GM12878 (cell line): ENCODE data around the gene TMEM52. TPM values are rescaled to one million over a fixed set of nuclear protein-coding genes. Genes with fewer than 3 reads are reported as not detected.

Source experiments
- BCL11A ChIP-seq: IDR thresholded peaks from 2 replicates; pipeline ENCODE4 v1.6.1; 2011; ENCODE audit warnings: low read depth, low read length
- BMI1 ChIP-seq: fragments of 450-650 bp; IDR thresholded peaks from 2 replicates; pipeline ENCODE4 v1.6.1; 2016; ENCODE audit warnings: mild to moderate bottlenecking, moderate library complexity, borderline replicate concordance
- CBX5 ChIP-seq: sonication (generic); IDR thresholded peaks from 2 replicates; pipeline ENCODE4 v1.6.1; 2016; ENCODE audit warnings: low read depth, moderate library complexity, mild to moderate bottlenecking, inconsistent platforms
- CREB1 ChIP-seq: IDR thresholded peaks from 2 replicates; pipeline ENCODE4 v1.6.1; 2012; ENCODE audit warnings: low read depth, mild to moderate bottlenecking, inconsistent platforms
- DPF2 ChIP-seq: fragments of 450-650 bp; IDR thresholded peaks from 2 replicates; pipeline ENCODE4 v1.6.1; 2017; ENCODE audit warnings: mild to moderate bottlenecking
- ESRRA ChIP-seq: IDR thresholded peaks from 2 replicates; pipeline ENCODE4 v1.6.1; 2012; ENCODE audit warnings: mild to moderate bottlenecking, low read length, improper control_type of control experiment
- EZH2 ChIP-seq: IDR thresholded peaks from 2 replicates; pipeline ENCODE4 v1.6.1; 2012; ENCODE audit warnings: low read depth, mild to moderate bottlenecking, control low read depth, inconsistent platforms, low read length, borderline replicate concordance; ENCODE audit not compliant: control insufficient read depth
- FOS ChIP-seq: IDR thresholded peaks from 3 replicates; pipeline ENCODE4 v1.6.1; 2011; ENCODE audit warnings: borderline replicate concordance; ENCODE audit not compliant: insufficient read length; ENCODE audit errors: extremely low read depth
- JUNB ChIP-seq: IDR thresholded peaks from 2 replicates; pipeline ENCODE4 v1.6.1; 2016; ENCODE audit warnings: antibody characterized with exemption, mild to moderate bottlenecking
- MEF2A ChIP-seq: IDR thresholded peaks from 2 replicates; pipeline ENCODE4 v1.6.1; 2011; ENCODE audit warnings: low read depth, mild to moderate bottlenecking, low read length, moderate library complexity; ENCODE audit not compliant: insufficient read depth
- MEF2B ChIP-seq: fragments of 450-650 bp; IDR thresholded peaks from 2 replicates; pipeline ENCODE4 v1.6.1; 2018; ENCODE audit warnings: mild to moderate bottlenecking, moderate library complexity; ENCODE audit not compliant: partially characterized antibody, poor library complexity, severe bottlenecking
- NFXL1 ChIP-seq: fragments of 450-650 bp; IDR thresholded peaks from 2 replicates; pipeline ENCODE4 v1.6.1; 2017; ENCODE audit warnings: antibody characterized with exemption, mild to moderate bottlenecking, borderline replicate concordance
- NR2F1 ChIP-seq: fragments of 450-650 bp; conservative IDR thresholded peaks from 2 replicates; pipeline ENCODE4 v1.6.1; 2017; ENCODE audit warnings: mild to moderate bottlenecking
- RBBP5 ChIP-seq: fragments of 200-600 bp; sonication (generic); conservative IDR thresholded peaks from 2 replicates; pipeline ENCODE4 v1.6.1; 2016
- RFX5 ChIP-seq: IDR thresholded peaks from 2 replicates; pipeline ENCODE4 v1.6.1; 2011; ENCODE audit warnings: low read depth, low read length, improper control_type of control experiment
- RUNX3 ChIP-seq: IDR thresholded peaks from 2 replicates; pipeline ENCODE4 v1.6.1; 2012; ENCODE audit warnings: low read length, inconsistent platforms
- SIX5 ChIP-seq: IDR thresholded peaks from 2 replicates; pipeline ENCODE4 v1.6.1; 2011; ENCODE audit warnings: mild to moderate bottlenecking, low read depth, low read length, moderate library complexity; ENCODE audit not compliant: severe bottlenecking
- SMAD5 ChIP-seq: IDR thresholded peaks from 2 replicates; pipeline ENCODE4 v1.6.1; 2016; ENCODE audit warnings: antibody characterized with exemption, low read depth
- SREBF1 ChIP-seq: IDR thresholded peaks from 2 replicates; pipeline ENCODE4 v1.6.1; 2012; ENCODE audit warnings: mild to moderate bottlenecking, low read length
- SREBF2 ChIP-seq: IDR thresholded peaks from 2 replicates; pipeline ENCODE4 v1.6.1; 2012; ENCODE audit warnings: mild to moderate bottlenecking, low read length
- TCF3 ChIP-seq: IDR thresholded peaks from 2 replicates; pipeline ENCODE4 v1.6.1; 2012; ENCODE audit warnings: low read depth, mild to moderate bottlenecking, low read length, borderline replicate concordance; ENCODE audit not compliant: insufficient read depth
- ZZZ3 ChIP-seq: IDR thresholded peaks from 2 replicates; pipeline ENCODE4 v1.6.1; 2011; ENCODE audit warnings: low read depth; ENCODE audit not compliant: control insufficient read depth, insufficient read length
- polyA plus RNA-seq, 11 experiments: library from polyadenylated mRNA; depleted of rRNA in 4 of 11; unstranded in 6 of 11; stranded (reverse) in 5 of 11; fragments of >200 nt; fragmentation: Nextera tagmentation in 4 of 11; fragmentation: Illumina TruSeq in 1 of 11; extraction: Ambion mirVana in 4 of 11; extraction: Trizol in 1 of 11; gene quantifications; 1 replicate in 1 of 11; 2 replicates in 10 of 11; pipeline versions ENCODE4 v1.2.1 to v1.2.3, GENCODE V29; 2011 to 2016; ENCODE audit warnings: inconsistent platforms in 2 of 11, missing spikeins in 2 of 11, low read depth in 1 of 11
- total RNA-seq, 4 experiments: library from RNA; depleted of rRNA in 3 of 4; stranded (reverse); fragments of >200 nt in 3 of 4; fragmentation: Illumina TruSeq in 1 of 4; extraction: Trizol in 1 of 4; gene quantifications; 2 replicates each; pipeline versions ENCODE4 v1.2.1 to v1.2.3, GENCODE V29; 2013 to 2021
- TF ChIP-seq, protein P1 (sequence below): IDR thresholded peaks from 2 replicates; pipeline ENCODE4 v1.6.1; 2012; ENCODE audit warnings: low read depth, low read length, improper control_type of control experiment
- TF ChIP-seq, protein P2 (sequence below): fragments of 450-650 bp; IDR thresholded peaks from 2 replicates; pipeline ENCODE4 v1.6.1; 2016; ENCODE audit warnings: mild to moderate bottlenecking
- TF ChIP-seq, protein P3 (sequence below): IDR thresholded peaks from 2 replicates; pipeline ENCODE4 v1.6.1; 2011; ENCODE audit warnings: low read depth, mild to moderate bottlenecking, low read length, moderate library complexity, borderline replicate concordance; ENCODE audit errors: extremely low read depth
- TF ChIP-seq, protein P4 (sequence below): fragments of 450-650 bp; formaldehyde crosslinking; IDR thresholded peaks from 2 replicates; pipeline ENCODE4 v1.4.0; 2022; ENCODE audit warnings: mild to moderate bottlenecking, moderate library complexity

TMEM52 gene
- total and polyA plus RNA-seq, 10 of the 15 experiments (the other 5 are each of a cell fraction or from before 2014, with no cell fraction given), result 0.17 to 0.33 (median 0.24) TPM; not detected in 7

DNA sequence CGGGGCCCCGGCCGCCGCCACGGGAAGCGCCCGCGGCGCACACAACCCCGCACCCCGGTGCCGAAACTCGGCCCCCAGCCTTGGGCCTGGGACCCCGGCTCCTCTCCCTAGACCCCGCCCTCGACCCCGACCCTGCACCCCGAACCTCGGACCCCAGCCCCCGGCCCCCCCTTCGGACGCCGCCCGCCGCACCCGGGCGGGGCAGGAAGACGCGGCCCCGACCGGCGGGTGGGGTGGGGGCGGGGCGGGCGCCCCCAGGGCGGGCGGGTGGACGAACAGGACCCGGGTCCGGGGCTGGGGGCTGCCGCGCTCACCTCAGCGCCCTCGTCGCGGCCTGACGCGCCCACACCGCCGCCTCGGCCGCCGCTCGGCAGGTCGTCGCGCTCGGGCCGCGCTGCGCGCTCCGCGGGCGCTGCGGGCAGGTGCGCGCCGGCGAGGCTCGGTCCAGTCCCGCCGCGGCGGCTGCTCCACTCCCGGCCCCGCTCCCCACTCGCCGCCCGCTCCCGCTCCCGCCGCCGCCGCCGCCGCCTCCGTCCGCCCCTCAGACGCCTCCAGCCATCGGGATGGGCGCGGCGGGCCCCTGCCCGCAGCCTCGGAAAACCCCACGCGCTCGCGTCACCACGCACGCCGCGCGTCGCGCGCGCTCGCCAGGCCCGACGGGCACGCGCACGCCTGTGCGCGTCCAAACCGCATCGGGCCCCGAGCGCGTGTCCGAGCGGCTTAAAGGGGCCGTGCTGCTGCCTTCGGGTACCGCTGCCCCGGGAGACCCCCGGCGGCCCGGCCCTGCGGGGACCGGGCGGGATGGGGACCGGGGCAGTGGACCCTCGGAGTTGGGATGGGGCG is 28.4 kb downstream of the TMEM52 start, which contains the start of gene GNB1 (continued):
- TF ChIP-seq, protein P1, sequence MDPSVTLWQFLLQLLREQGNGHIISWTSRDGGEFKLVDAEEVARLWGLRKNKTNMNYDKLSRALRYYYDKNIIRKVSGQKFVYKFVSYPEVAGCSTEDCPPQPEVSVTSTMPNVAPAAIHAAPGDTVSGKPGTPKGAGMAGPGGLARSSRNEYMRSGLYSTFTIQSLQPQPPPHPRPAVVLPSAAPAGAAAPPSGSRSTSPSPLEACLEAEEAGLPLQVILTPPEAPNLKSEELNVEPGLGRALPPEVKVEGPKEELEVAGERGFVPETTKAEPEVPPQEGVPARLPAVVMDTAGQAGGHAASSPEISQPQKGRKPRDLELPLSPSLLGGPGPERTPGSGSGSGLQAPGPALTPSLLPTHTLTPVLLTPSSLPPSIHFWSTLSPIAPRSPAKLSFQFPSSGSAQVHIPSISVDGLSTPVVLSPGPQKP, result 0 out of 2 replicates have a peak, but pooled peaks have one; percentile 28
- TF ChIP-seq SREBF2 (no peak), CBX5 (no peak), BMI1 (no peak), RFX5 (0 out of 2 replicates have a peak, but pooled peaks have one; percentile 26), SIX5 (no peak), BCL11A (no peak), EZH2 (no peak), ZZZ3 (no peak), NFXL1 (no peak), SREBF1 (no peak), JUNB (no peak), RBBP5 (no peak), ESRRA (no peak), DPF2 (peak; percentile 50; the same call in 1 of the 2 replicates), TCF3 (no peak), SMAD5 (no peak), MEF2B (no peak), RUNX3 (peak; percentile 81), NR2F1 (peak; percentile 39; the same call in 1 of the 2 replicates), CREB1 (peak; percentile 92), MEF2A (0 out of 2 replicates have a peak, but pooled peaks have one; percentile 31), FOS (no peak)
- TF ChIP-seq, protein P2, sequence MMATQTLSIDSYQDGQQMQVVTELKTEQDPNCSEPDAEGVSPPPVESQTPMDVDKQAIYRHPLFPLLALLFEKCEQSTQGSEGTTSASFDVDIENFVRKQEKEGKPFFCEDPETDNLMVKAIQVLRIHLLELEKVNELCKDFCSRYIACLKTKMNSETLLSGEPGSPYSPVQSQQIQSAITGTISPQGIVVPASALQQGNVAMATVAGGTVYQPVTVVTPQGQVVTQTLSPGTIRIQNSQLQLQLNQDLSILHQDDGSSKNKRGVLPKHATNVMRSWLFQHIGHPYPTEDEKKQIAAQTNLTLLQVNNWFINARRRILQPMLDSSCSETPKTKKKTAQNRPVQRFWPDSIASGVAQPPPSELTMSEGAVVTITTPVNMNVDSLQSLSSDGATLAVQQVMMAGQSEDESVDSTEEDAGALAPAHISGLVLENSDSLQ, result no peak
- TF ChIP-seq, protein P3, sequence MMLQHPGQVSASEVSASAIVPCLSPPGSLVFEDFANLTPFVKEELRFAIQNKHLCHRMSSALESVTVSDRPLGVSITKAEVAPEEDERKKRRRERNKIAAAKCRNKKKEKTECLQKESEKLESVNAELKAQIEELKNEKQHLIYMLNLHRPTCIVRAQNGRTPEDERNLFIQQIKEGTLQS, result no peak
- TF ChIP-seq, protein P4, sequence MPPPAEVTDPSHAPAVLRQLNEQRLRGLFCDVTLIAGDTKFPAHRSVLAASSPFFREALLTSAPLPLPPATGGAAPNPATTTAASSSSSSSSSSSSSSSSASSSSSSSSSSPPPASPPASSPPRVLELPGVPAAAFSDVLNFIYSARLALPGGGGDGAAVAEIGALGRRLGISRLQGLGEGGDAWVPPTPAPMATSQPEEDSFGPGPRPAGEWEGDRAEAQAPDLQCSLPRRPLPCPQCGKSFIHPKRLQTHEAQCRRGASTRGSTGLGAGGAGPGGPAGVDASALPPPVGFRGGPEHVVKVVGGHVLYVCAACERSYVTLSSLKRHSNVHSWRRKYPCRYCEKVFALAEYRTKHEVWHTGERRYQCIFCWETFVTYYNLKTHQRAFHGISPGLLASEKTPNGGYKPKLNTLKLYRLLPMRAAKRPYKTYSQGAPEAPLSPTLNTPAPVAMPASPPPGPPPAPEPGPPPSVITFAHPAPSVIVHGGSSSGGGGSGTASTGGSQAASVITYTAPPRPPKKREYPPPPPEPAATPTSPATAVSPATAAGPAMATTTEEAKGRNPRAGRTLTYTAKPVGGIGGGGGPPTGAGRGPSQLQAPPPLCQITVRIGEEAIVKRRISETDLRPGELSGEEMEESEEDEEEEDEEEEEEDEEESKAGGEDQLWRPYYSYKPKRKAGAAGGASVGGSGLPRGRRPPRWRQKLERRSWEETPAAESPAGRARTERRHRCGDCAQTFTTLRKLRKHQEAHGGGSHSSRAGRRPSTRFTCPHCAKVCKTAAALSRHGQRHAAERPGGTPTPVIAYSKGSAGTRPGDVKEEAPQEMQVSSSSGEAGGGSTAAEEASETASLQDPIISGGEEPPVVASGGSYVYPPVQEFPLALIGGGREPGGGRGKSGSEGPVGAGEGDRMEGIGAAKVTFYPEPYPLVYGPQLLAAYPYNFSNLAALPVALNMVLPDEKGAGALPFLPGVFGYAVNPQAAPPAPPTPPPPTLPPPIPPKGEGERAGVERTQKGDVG (CRISPR knock-in tag), result no peak
